Activated naive CD8-positive, alpha-beta T cell treated with anti-CD3 and anti-CD28 coated beads for 36 hours (primary cell): ENCODE results near the gene KRTAP5-8. TPM values are rescaled to one million over a fixed set of nuclear protein-coding genes. Genes with fewer than 3 reads are reported as not detected.
"Not testable (repeated sequence)": the region's sequence is repeated elsewhere in the genome, so short reads cannot be mapped to it uniquely, and the experiment has no call there.

Source experiments
- DNase-seq: peaks from one replicate; pipeline ENCODE4 v3.0.0; 2021
- H3K27ac Mint-ChIP-seq: one replicate; pipeline ENCODE4 v1.8.0; 2022; ENCODE audit warnings: mild to moderate bottlenecking, moderate library complexity, mixed read lengths
- H3K27me3 Mint-ChIP-seq: one replicate; pipeline ENCODE4 v1.8.0; 2022; ENCODE audit warnings: mild to moderate bottlenecking, mixed read lengths
- H3K36me3 Mint-ChIP-seq: one replicate; pipeline ENCODE4 v1.8.0; 2021; ENCODE audit warnings: mild to moderate bottlenecking, mixed read lengths
- H3K4me1 Mint-ChIP-seq: one replicate; pipeline ENCODE4 v1.8.0; 2021; ENCODE audit warnings: mixed read lengths
- H3K4me3 Mint-ChIP-seq: one replicate; pipeline ENCODE4 v1.8.0; 2022; ENCODE audit warnings: mild to moderate bottlenecking, moderate library complexity, mixed read lengths
- H3K9me3 Mint-ChIP-seq: one replicate; pipeline ENCODE4 v1.8.0; 2022; ENCODE audit warnings: mixed read lengths
- total RNA-seq, 2 experiments: library from RNA; stranded (reverse); gene quantifications; one replicate each; pipeline ENCODE4 v1.2.3, GENCODE V29; 2021

KRTAP5-8 gene
- total RNA-seq, 2 experiments from 2014 or later = not detected

GRCh38 chr11:71530602-71531001 is 7.2 kb upstream of the KRTAP5-8 start:
- Mint-ChIP-seq H3K9me3 (no peaks in the 10 kb centered on the region), H3K36me3 (no peaks in the 10 kb centered on the region), H3K4me3 (no peak overlapping the region), H3K27me3 (peaks cover 20% of the 10 kb centered on the region), H3K4me1 (no peaks in the 10 kb centered on the region), H3K27ac (no peak overlapping the region)
- no peak for DNase-seq

GRCh38 chr11:71532036-71532610 is 5.7 kb upstream of the KRTAP5-8 start:
- no peaks in the 10 kb centered on the region for H3K9me3 Mint-ChIP-seq
- H3K4me3 Mint-ChIP-seq = no peak overlapping the region
- peaks cover 17% of the 10 kb centered on the region for H3K27me3 Mint-ChIP-seq
- no peaks in the 10 kb centered on the region for H3K36me3 Mint-ChIP-seq
- no peaks in the 10 kb centered on the region for H3K4me1 Mint-ChIP-seq
- DNase-seq = no peak
- H3K27ac Mint-ChIP-seq = no peak overlapping the region

- H3K27me3 Mint-ChIP-seq, H3K4me3 Mint-ChIP-seq, DNase-seq, H3K36me3 Mint-ChIP-seq, H3K27ac Mint-ChIP-seq, H3K4me1 Mint-ChIP-seq, H3K9me3 Mint-ChIP-seq: not testable (repeated sequence)
Observed at GRCh38 chr11:71534711-71535608, 2.9 kb upstream of the KRTAP5-8 start.

- Mint-ChIP-seq H3K27me3 (peaks cover 4% of the 10 kb centered on the region), H3K4me3 (no peak overlapping the region), H3K9me3 (peaks cover 4% of the 10 kb centered on the region), H3K36me3 (no peaks in the 10 kb centered on the region), H3K27ac (no peak overlapping the region), H3K4me1 (no peaks in the 10 kb centered on the region)
- no peak for DNase-seq
Observed at GRCh38 chr11:71535825-71536224, 2.0 kb upstream of the KRTAP5-8 start.

- peaks cover 9% of the 10 kb centered on the region for H3K9me3 Mint-ChIP-seq
- H3K4me1 Mint-ChIP-seq = no peaks in the 10 kb centered on the region
- H3K27me3 Mint-ChIP-seq = peaks cover 4% of the 10 kb centered on the region
Observed at GRCh38 chr11:71537537-71537936, 288 bp upstream of the KRTAP5-8 start.

GRCh38 chr11:71538666-71538990 is 803 bp downstream of the KRTAP5-8 start:
- peaks cover 9% of the 10 kb centered on the region for H3K4me1 Mint-ChIP-seq
- H3K36me3 Mint-ChIP-seq = peaks cover 2% of the 10 kb centered on the region
- peaks cover 4% of the 10 kb centered on the region for H3K27me3 Mint-ChIP-seq
- no peak overlapping the region for H3K4me3 Mint-ChIP-seq
- DNase-seq = no peak
- peaks cover 9% of the 10 kb centered on the region for H3K9me3 Mint-ChIP-seq
- no peak overlapping the region for H3K27ac Mint-ChIP-seq

More at GRCh38 chr11:71537537-71537936, 288 bp upstream of the KRTAP5-8 start:
- no peak for DNase-seq
- Mint-ChIP-seq H3K36me3 (peaks cover 2% of the 10 kb centered on the region), H3K27ac (no peak overlapping the region), H3K4me3 (no peak overlapping the region)

- Mint-ChIP-seq H3K27ac (no peak overlapping the region), H3K9me3 (peaks cover 9% of the 10 kb centered on the region), H3K36me3 (peaks cover 2% of the 10 kb centered on the region), H3K4me3 (no peak overlapping the region), H3K27me3 (peaks cover 4% of the 10 kb centered on the region), H3K4me1 (peaks cover 13% of the 10 kb centered on the region)
- no peak for DNase-seq
Observed at GRCh38 chr11:71539017-71539416, 1.2 kb downstream of the KRTAP5-8 start.

- H3K9me3 Mint-ChIP-seq, H3K4me3 Mint-ChIP-seq, DNase-seq, H3K27ac Mint-ChIP-seq, H3K27me3 Mint-ChIP-seq, H3K36me3 Mint-ChIP-seq: not testable (repeated sequence)
- H3K4me1 Mint-ChIP-seq = peaks cover 17% of the 10 kb centered on the region
Observed at GRCh38 chr11:71539971-71540370, 2.1 kb downstream of the KRTAP5-8 start.

- H3K36me3 Mint-ChIP-seq, H3K27ac Mint-ChIP-seq, H3K4me3 Mint-ChIP-seq, H3K9me3 Mint-ChIP-seq, H3K27me3 Mint-ChIP-seq, DNase-seq: not testable (repeated sequence)
- peaks cover 17% of the 10 kb centered on the region for H3K4me1 Mint-ChIP-seq
Observed at GRCh38 chr11:71540521-71541304, 2.9 kb downstream of the KRTAP5-8 start.

GRCh38 chr11:71542382-71542781 is 4.6 kb downstream of the KRTAP5-8 start:
- H3K36me3 Mint-ChIP-seq = peaks cover 2% of the 10 kb centered on the region
- peaks cover 3% of the 10 kb centered on the region for H3K27me3 Mint-ChIP-seq
- DNase-seq = no peak
- H3K9me3 Mint-ChIP-seq = peaks cover 9% of the 10 kb centered on the region
- no peak overlapping the region for H3K4me3 Mint-ChIP-seq
- no peak overlapping the region for H3K27ac Mint-ChIP-seq
- H3K4me1 Mint-ChIP-seq = peaks cover 17% of the 10 kb centered on the region

- no peak for DNase-seq
- Mint-ChIP-seq H3K9me3 (peaks cover 9% of the 10 kb centered on the region), H3K4me3 (no peak overlapping the region), H3K4me1 (peaks cover 17% of the 10 kb centered on the region), H3K36me3 (peaks cover 2% of the 10 kb centered on the region), H3K27ac (no peak overlapping the region), H3K27me3 (peaks cover 6% of the 10 kb centered on the region)
Observed at GRCh38 chr11:71542879-71543777, 5.3 kb downstream of the KRTAP5-8 start.

GRCh38 chr11:71543866-71544265 is 6.0 kb downstream of the KRTAP5-8 start:
- Mint-ChIP-seq H3K4me1 (peaks cover 17% of the 10 kb centered on the region), H3K9me3 (peaks cover 9% of the 10 kb centered on the region), H3K36me3 (peaks cover 2% of the 10 kb centered on the region), H3K27ac (no peak overlapping the region), H3K27me3 (peaks cover 8% of the 10 kb centered on the region), H3K4me3 (no peak overlapping the region)
- no peak for DNase-seq

GRCh38 chr11:71544525-71545214 is 6.8 kb downstream of the KRTAP5-8 start:
- Mint-ChIP-seq H3K4me3 (no peak overlapping the region), H3K4me1 (peaks cover 17% of the 10 kb centered on the region), H3K27me3 (peaks cover 10% of the 10 kb centered on the region), H3K36me3 (peaks cover 2% of the 10 kb centered on the region), H3K27ac (no peak overlapping the region), H3K9me3 (peaks cover 9% of the 10 kb centered on the region)
- DNase-seq = no peak

- no peak overlapping the region for H3K4me3 Mint-ChIP-seq
- DNase-seq = no peak
- H3K27ac Mint-ChIP-seq = no peak overlapping the region
- peaks cover 16% of the 10 kb centered on the region for H3K27me3 Mint-ChIP-seq
- peaks cover 2% of the 10 kb centered on the region for H3K36me3 Mint-ChIP-seq
- peaks cover 17% of the 10 kb centered on the region for H3K4me1 Mint-ChIP-seq
- H3K9me3 Mint-ChIP-seq = peaks cover 9% of the 10 kb centered on the region
Observed at GRCh38 chr11:71545405-71545966, 7.7 kb downstream of the KRTAP5-8 start.
